Epithelial cell of proximal tubule (primary cell): Measurements from ENCODE around the gene IRS2. TPM values are rescaled to one million over a fixed set of nuclear protein-coding genes. Genes with fewer than 3 reads are reported as not detected.

Experiments
- DNase-seq: peaks from one replicate; pipeline ENCODE4 v3.0.0-alpha.2; 2011; ENCODE audit warnings: low read depth
- H3K4me3 ChIP-seq: 2 replicates; pipeline ENCODE4 v1.5.1; 2011; ENCODE audit warnings: low read depth, mild to moderate bottlenecking, low read length
- total RNA-seq: library from RNA; depleted of rRNA; stranded (reverse); fragments of >200 nt; gene quantifications from 2 replicates; pipeline ENCODE4 v1.2.3, GENCODE V29; 2015
- TF ChIP-seq, protein P1 (sequence below): conservative IDR thresholded peaks from 2 replicates; pipeline ENCODE4 v1.5.1; 2012; ENCODE audit warnings: low read depth, mild to moderate bottlenecking, low read length

The IRS2 gene
- total RNA-seq, 1 donor from 2014 or later, result 14.0 TPM

DNA sequence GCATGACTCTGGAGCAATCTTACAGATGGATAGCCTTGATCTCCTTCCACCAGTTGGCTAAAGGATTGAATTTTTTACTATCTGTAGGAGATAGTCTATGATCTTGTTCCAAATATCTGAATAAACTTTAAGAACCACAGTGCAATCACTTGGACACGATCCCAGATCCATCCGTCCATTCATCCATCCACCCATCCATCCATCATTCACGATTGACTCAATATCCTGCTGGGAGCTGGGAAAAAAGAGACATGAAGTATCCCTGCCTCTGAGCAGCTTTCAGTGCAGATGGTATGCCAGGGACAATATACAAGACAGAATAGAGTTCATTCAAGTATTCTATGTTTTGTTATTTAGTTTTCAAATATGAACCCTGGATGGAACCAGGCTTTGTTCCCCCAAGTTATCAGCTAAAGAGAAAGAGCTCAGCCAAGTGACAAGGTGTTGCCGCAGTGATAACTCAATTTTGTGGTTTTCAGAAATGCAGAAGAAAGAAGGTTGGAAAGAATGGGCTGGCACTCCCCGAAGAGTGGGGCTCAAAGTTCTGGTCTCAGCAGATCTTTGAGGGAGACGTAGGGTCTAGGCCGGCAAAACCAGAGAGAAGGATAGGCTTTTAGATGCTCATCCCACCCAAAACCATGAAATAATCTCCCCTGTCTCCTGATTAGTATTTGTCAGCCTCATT, 66.3 kb downstream of the IRS2 start:
- TF ChIP-seq, protein P1, sequence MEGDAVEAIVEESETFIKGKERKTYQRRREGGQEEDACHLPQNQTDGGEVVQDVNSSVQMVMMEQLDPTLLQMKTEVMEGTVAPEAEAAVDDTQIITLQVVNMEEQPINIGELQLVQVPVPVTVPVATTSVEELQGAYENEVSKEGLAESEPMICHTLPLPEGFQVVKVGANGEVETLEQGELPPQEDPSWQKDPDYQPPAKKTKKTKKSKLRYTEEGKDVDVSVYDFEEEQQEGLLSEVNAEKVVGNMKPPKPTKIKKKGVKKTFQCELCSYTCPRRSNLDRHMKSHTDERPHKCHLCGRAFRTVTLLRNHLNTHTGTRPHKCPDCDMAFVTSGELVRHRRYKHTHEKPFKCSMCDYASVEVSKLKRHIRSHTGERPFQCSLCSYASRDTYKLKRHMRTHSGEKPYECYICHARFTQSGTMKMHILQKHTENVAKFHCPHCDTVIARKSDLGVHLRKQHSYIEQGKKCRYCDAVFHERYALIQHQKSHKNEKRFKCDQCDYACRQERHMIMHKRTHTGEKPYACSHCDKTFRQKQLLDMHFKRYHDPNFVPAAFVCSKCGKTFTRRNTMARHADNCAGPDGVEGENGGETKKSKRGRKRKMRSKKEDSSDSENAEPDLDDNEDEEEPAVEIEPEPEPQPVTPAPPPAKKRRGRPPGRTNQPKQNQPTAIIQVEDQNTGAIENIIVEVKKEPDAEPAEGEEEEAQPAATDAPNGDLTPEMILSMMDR, result no peak
- no peak overlapping the region for H3K4me3 ChIP-seq
- DNase-seq, result no peak

DNA sequence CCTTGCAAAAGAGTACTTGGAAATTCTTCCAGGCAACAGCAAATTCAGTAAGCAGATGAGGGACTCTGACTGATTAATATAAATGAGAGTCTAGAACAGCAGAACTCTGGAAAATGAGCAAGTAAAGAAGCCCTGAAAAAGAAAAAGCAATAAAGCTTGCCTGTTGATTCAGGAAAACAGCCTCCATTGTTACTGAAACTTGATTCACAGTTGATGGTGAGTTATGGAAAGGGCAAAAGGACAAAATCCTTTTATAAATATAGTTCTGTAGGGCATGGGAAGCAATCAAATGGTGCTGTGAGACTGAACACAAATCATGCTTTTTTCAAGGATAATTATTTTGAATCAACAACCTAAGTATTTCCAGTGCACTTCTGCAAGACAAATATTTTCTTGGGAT, 67.7 kb downstream of the IRS2 start:
- H3K4me3 ChIP-seq, result no peak overlapping the region
- TF ChIP-seq, protein P1, result no peak
- DNase-seq, result no peak

DNA sequence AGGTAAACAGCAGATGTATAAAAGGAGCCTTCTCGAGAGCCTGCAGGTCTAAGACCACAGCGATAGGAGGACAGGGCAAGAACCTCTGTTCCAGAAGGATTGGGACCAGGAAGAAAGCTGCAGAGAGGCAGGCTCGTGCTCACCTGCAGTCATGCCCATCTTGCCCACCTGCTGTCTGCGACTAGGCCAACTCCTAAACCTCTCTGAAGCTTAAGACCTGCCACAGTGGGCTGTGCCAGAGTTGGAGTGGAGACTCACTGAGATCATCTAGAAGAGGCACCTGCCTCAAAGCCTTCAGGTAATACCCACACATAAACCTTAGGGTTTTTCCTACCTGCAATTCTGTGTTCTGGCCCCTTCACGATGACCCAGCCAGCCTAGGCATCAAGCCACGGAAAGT, 68.7 kb downstream of the IRS2 start:
- H3K4me3 ChIP-seq, result no peak overlapping the region
- TF ChIP-seq, protein P1, result no peak
- no peak for DNase-seq

DNA sequence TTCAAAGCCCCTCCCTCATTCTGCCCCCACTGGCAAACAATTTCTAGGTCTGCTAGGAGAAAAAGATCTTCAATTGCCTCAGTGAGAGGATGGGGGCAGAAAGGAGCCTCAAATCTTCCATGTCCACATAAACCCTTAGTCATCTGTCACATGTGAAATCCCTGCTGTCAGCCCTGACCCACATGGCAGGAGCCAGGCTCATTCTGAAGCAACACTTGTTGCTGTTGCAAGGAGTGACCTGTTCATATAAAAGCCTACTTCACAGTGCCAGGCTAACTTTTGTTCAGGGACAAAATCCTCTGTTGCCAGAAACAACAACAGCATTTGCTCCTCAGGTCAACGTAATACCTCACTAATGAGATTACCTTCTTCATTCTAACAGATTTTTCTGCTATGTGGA, 70.5 kb downstream of the IRS2 start:
- DNase-seq, result peak; percentile 16
- no peak overlapping the region for H3K4me3 ChIP-seq
- TF ChIP-seq, protein P1, result peak; percentile 10

DNA sequence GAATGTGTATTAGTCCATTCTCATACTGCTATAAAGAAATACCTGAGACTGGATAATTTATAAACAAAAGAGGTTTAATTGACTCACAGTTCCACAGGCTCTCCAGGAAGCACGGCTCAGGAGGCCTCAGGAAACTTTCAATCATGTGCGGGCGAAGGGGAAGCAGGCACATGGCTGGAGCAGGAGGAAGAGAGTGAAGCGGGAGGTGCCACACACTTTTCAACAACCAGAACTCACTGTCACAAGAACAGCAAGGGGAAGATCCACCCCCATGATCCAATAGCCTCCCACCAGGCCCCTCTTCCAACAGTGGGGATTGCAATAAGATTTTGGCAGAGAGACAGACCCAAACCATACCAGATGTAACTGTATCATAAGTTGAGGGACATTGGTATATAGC, 72.7 kb downstream of the IRS2 start:
- DNase-seq, result no peak
- H3K4me3 ChIP-seq, result no peak overlapping the region
- TF ChIP-seq, protein P1, result no peak

DNA sequence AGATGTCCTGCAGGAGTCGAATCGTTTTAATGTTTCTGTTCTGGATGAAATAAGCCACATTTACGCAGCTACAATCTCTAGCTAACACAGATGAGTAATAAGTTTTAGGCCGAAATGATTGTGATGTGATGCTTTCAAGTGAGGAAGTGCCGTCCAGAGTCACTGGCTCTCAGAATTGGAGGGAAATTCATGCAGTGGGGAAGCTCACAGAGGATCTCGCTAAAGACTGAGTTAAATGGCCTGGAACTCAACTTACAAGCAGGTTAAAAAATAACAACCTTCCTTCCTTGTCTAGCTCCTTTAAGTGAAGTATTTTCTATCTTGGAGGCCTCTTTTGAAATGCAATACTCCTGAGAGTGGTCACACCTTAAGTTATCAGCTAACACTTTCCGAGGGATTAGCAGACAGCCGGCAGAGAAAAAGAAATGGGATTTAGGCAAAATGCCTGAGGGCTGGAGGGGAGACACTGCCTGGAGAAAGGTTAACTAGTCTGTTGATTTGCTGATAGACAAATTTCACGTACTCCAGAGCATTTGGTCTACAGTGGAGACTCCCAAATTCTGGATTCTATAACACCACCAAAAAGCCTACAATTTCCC, 74.2 kb downstream of the IRS2 start:
- H3K4me3 ChIP-seq, result no peak overlapping the region
- no peak for DNase-seq
- TF ChIP-seq, protein P1, result no peak
